Erythroblast (primary cell): Measurements from ENCODE around the gene BSN.

Source experiments
- DNase-seq, 2 experiments: peaks; one replicate each; lab custom pipeline; 2025; lab: John Stamatoyannopoulos, UW
- GATA1 ChIP-seq: IDR thresholded peaks from 2 replicates; pipeline ENCODE4 v1.6.1; 2011; ENCODE audit warnings: low read depth, mild to moderate bottlenecking, control low read depth, low read length, moderate library complexity
- POLR2A ChIP-seq: IDR thresholded peaks from 2 replicates; pipeline ENCODE4 v1.6.1; 2011; ENCODE audit warnings: mild to moderate bottlenecking, low read length

Gene BSN

DNA sequence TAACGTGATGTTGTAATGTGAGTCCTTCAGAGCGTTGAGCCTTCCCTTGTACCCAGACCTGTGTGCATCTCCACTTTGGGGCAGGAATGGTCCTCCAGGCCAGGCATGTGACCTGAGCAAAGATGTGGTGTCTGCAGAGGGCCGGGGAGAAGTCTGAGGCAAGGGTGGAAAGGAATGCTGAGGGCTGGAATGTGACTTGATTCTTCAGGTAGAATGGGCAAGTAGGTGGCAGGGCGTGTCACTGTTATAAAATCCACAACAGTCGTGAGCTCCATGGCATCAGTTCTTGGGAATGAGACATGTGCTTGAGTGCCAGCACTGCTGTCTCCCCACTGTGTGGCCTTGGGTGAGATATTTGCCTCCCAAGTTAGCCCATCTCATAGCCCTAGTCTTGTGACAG, 24.0 kb upstream of the BSN start:
- DNase-seq = no peak
- TF ChIP-seq POLR2A = no peak

- DNase-seq = peak; percentile 55 to 62
- TF ChIP-seq POLR2A = no peak
These were observed 23.6 kb upstream of the BSN start for GRCh38 chr3:49530701-49531100.

GRCh38 chr3:49531218-49531617, 23.1 kb upstream of the BSN start:
- no peak for DNase-seq
- TF ChIP-seq GATA1 (no peak), POLR2A (no peak)

DNA sequence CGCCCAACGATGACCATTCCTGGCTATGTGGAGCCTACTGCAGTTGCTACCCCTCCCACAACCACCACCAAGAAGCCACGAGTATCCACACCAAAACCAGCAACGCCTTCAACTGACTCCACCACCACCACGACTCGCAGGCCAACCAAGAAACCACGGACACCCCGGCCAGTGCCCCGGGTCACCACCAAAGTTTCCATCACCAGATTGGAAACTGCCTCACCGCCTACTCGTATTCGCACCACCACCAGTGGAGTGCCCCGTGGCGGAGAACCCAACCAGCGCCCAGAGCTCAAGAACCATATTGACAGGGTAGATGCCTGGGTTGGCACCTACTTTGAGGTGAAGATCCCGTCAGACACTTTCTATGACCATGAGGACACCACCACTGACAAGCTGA, 22.6 kb upstream of the BSN start:
- no peak for TF ChIP-seq GATA1
- TF ChIP-seq POLR2A = no peak
- DNase-seq = no peak

- TF ChIP-seq POLR2A (no peak), GATA1 (no peak)
- DNase-seq = no peak
These were observed 21.2 kb upstream of the BSN start for GRCh38 chr3:49533031-49533430.

DNA sequence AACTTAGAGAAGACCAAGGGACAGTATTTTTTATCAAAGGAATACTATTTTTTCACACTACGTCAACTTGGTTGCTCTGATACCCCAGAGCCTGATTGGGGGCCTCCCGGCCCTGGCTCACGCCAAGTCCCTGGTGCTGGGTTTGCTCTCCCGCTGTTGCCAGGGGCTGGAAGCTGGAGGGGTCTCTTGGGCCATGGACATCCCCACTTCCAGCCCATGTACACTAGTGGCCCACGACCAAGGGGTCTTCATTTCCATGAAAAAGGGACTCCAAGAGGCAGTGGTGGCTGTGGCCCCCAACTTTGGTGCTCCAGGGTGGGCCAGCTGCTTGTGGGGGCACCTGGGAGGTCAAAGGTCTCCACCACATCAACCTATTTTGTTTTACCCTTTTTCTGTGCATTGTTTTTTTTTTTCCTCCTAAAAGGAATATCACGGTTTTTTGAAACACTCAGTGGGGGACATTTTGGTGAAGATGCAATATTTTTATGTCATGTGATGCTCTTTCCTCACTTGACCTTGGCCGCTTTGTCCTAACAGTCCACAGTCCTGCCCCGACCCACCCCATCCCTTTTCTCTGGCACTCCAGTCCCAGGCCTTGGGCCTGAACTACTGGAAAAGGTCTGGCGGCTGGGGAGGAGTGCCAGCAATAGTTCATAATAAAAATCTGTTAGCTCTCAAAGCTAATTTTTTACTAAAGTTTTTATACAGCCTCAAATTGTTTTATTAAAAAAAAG, 20.3 kb upstream of the BSN start:
- no peak for DNase-seq
- TF ChIP-seq POLR2A = no peak
- no peak for TF ChIP-seq GATA1

GRCh38 chr3:49534581-49535441, 19.5 kb upstream of the BSN start:
- no peak for DNase-seq
- TF ChIP-seq POLR2A (no peak), GATA1 (no peak)

GRCh38 chr3:49535971-49536874, 18.1 kb upstream of the BSN start:
- no peak for TF ChIP-seq GATA1
- TF ChIP-seq POLR2A = no peak
- DNase-seq = no peak

DNA sequence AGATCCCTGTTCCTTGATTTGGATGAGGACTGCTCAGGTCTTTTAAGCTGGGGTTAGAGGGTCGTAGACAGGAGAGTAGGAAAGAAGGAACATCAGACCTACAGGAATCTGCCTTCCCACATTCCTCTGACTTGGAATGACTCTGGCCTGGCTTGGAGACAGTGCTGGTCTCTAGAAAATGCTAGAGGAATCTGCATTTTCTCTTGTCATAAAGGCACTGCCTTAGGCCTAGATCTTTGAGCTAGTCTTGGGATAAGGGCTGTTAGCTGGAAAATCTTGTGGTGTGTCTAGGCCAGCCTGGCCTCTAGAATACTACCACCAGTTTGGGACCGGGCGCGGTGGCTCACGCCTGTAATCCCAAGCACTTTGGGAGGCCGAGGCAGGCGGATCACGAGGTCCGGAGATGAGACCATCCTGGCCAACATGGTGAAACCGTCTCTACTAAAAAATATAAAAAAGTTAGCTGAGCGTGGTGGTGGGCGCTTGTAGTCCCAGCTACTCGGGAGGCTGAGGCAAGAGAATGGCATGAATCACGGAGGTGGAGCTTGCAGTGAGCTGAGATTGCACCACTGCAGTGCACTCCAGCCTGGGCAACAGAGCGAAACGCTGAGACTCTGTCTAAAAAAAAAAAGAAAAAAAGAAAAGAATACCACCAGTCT, 17.3 kb upstream of the BSN start:
- TF ChIP-seq GATA1 (no peak), POLR2A (no peak)
- no peak for DNase-seq

DNA sequence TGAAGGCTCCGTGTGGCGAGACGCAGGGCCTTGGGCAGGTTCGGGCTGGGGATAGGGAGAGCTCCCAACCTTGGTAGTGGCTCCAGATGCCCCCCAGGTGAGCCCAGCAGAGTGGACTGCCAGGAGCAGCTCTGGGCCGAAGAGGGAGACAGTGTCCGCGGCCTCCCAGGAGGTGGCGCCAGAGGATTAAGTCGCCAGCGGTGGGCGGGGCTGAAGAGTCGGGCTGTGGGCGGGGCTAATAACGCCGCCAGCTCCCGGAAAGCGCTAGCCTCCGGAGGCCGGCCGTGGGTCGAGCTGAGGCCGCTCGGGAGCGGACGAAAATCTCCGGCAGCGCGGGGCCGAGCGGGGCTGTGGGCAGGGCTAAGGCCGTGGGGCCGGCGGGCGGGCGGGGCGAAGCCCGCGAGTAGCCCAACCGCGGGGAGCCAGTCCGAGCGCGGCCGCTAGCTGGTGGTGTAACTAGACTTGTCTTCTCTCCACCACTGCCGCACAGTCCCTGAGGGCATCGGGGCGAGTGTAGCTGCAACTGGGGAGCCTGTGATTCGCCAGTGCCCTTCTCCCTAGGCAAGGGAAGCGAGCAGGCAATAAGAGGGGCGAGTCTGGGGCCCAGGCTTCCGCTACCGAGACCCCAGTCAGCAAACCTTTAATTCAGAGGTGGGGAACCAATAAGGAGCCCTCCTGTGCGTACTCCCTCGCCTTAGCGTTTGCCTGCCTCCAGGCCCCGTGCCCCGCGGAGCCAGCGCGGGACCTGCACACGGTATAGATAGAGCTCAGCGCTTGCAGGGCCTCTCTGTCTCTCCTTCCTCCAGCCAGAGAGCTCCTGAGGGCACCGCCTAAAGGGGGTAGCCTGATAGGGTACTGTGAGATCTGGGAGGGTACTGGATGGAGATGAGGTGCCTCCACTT, 14.4 kb upstream of the BSN start:
- peak; percentile 92 to 96 for DNase-seq
- no peak for TF ChIP-seq GATA1
- TF ChIP-seq POLR2A = peak; percentile 52

GRCh38 chr3:49552087-49552486, 2.2 kb upstream of the BSN start:
- no peak for DNase-seq
- TF ChIP-seq GATA1 = no peak
- no peak for TF ChIP-seq POLR2A

DNA sequence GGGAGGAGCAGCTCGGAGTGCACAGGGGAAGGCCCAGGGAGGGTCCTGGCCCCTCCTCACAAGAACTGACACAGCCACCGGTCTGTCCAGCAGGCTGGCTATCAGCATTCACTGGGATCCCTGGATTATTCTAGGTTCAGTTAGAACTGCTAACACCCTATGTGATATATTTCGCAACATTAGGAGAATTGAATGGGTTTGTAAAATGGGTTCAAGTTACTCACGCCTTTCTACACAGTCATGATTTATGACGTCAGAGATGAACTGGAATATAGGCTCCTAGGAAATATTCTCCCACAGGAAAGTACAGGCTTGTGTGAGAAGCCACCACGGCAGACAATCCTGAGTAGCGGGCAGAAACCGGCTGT, 969 bp upstream of the BSN start:
- peak in 1 of 2 experiments; percentile 31 for DNase-seq
- TF ChIP-seq POLR2A = no peak
- TF ChIP-seq GATA1 = no peak
